ENCODE results near the gene ANKRD42. TPM values are rescaled to one million over a fixed set of nuclear protein-coding genes. Genes with fewer than 3 reads are reported as not detected.
"Not testable (repeated sequence)": the region's sequence is repeated elsewhere in the genome, so short reads cannot be mapped to it uniquely, and the experiment has no call there.

ANKRD42 gene
- total and polyA plus RNA-seq, 2 experiments from 2014 or later: 9.2 to 9.7 TPM

DNA sequence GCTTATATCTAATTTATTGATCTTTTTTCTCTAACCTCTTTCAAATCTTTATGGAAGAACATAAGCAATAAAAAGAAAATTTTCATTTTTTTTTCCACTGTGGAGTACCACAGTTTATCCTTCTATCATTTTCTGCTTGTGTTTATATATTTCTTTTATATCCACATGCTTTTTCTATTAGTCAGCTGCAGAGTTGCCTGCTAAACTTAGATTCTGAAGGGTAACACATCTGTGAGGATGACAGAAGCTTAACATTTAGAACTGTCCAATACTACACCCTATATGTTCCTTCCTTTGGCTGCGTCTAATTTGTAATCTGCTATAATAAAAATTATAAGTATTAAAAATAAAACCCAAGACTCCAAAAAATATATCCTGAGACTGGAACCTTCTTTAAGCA lies 71.8 kb downstream of the ANKRD42 start:
- H3K79me2 ChIP-seq: no peaks in the 10 kb centered on the region
- H3K27me3 ChIP-seq: no peaks in the 10 kb centered on the region
- H3K4me1 ChIP-seq (ENCODE audit: insufficient read depth): no peaks in the 10 kb centered on the region
- no peaks in the 10 kb centered on the region for H3K9me3 ChIP-seq (ENCODE audit: low read depth)
- H4K20me1 ChIP-seq (ENCODE audit: insufficient read depth, poor library complexity, severe bottlenecking): peaks cover 4% of the 10 kb centered on the region
- 90% methylated on average over 1 of the region's 1 CpG for WGBS (ENCODE audit: low lambda C conversion rate, missing lambda C conversion rate)
- H2AFZ ChIP-seq: no peak overlapping the region
- H3K27ac ChIP-seq: no peak overlapping the region
- no peak overlapping the region for H3K4me2 ChIP-seq
- no peak overlapping the region for H3K4me3 ChIP-seq
- no peaks in the 10 kb centered on the region for H3K9me2 ChIP-seq (replicated peaks; ENCODE audit: insufficient read depth)
- no peak for TF ChIP-seq EZH2phosphoT487 (IDR thresholded peaks at IDR 0.05; ENCODE audit: low read depth, severe bottlenecking, unreplicated experiment)
- DNase-seq (ENCODE audit: low spot score): no peak
- H3K36me3 ChIP-seq (replicated peaks; ENCODE audit: insufficient read depth, low read depth): no peaks in the 10 kb centered on the region

DNA sequence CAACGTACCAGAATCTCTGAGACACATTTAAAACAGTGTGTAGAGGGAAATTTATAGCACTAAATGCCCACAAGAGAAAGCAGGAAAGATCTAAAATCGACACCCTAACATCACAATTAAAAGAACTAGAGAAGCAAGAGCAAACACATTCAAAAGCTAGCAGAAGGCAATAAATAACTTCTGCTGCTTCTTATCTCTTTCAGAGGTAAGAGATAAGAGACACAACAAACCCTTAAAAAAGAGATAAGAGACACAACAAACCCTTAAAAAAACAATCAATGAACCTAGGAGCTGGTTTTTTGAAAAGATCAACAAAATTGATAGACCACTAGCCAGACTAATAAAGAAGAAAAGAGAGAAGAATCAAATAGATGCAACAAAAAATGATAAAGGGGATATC lies 75.6 kb downstream of the ANKRD42 start:
- H3K4me3 ChIP-seq; H3K9me2 ChIP-seq (replicated peaks; ENCODE audit: insufficient read depth); DNase-seq (ENCODE audit: low spot score); H4K20me1 ChIP-seq (ENCODE audit: insufficient read depth, poor library complexity, severe bottlenecking); H2AFZ ChIP-seq; H3K36me3 ChIP-seq (replicated peaks; ENCODE audit: insufficient read depth, low read depth); H3K9me3 ChIP-seq (ENCODE audit: low read depth); H3K79me2 ChIP-seq; H3K4me2 ChIP-seq; H3K27me3 ChIP-seq; H3K27ac ChIP-seq; H3K4me1 ChIP-seq (ENCODE audit: insufficient read depth): not testable (repeated sequence)
- WGBS (ENCODE audit: low lambda C conversion rate, missing lambda C conversion rate): 11% methylated on average over 2 of the region's 2 CpGs

DNA sequence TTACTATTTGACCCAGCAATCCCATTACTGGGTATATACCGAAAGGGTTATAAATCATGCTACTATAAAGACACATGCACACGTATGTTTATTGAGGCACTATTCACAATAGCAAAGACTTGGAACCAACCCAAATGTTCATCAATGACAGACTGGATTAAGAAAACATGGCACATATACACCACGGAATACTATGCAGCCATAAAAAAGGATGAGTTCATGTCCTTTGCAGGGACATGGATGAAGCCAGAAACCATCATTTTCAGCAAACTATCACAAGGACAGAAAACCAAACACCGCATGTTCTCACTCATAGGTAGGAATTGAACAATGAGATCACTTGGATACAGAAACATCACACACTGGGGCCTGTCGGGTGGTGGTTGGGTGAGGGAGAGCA lies 78.2 kb downstream of the ANKRD42 start:
- H3K27me3 ChIP-seq; H3K36me3 ChIP-seq (replicated peaks; ENCODE audit: insufficient read depth, low read depth): not testable (repeated sequence)
- WGBS (ENCODE audit: low lambda C conversion rate, missing lambda C conversion rate): 99% methylated on average over 5 of the region's 5 CpGs

DNA sequence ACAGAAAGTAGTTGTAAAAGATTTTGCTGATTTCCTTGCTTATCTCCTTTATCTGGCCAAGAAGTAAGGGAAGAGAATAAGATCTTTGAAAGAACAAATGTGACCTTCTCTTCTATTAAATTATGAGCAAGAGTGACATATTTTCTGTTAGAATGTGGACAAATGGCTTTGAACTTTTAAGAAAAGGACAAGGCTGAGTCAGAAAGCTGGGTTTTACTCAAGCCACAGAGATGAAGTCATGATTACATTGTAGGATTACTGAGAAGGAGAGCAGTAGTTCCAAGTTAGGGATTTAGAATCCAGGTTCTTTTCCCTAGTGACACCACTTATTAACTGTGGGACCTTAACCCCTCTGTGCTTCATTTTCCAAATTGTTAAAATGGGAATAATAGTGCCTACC lies 79.1 kb downstream of the ANKRD42 start:
- TF ChIP-seq EZH2 (IDR thresholded peaks at IDR 0.05; ENCODE audit: borderline replicate concordance) (no peak), CTCF (IDR thresholded peaks at IDR 0.05; ENCODE audit: poor library complexity) (no peak), EZH2phosphoT487 (IDR thresholded peaks at IDR 0.05; ENCODE audit: low read depth, severe bottlenecking, unreplicated experiment) (no peak)
- Histone ChIP-seq H3K27me3 (no peaks in the 10 kb centered on the region), H3K4me3 (no peak overlapping the region), H4K20me1 (ENCODE audit: insufficient read depth, poor library complexity, severe bottlenecking) (peaks cover 4% of the 10 kb centered on the region), H3K9me3 (ENCODE audit: low read depth) (peaks cover 4% of the 10 kb centered on the region), H3K27ac (no peak overlapping the region), H3K4me1 (ENCODE audit: insufficient read depth) (no peaks in the 10 kb centered on the region), H3K9me2 (replicated peaks; ENCODE audit: insufficient read depth) (no peaks in the 10 kb centered on the region), H3K79me2 (peaks cover 2% of the 10 kb centered on the region), H3K4me2 (no peak overlapping the region), H3K36me3 (replicated peaks; ENCODE audit: insufficient read depth, low read depth) (peaks cover 5% of the 10 kb centered on the region), H2AFZ (no peak overlapping the region)
- no peak for DNase-seq (ENCODE audit: low spot score)

More for the DNA sequence above, 78.2 kb downstream of the ANKRD42 start:
- not testable (repeated sequence) for H4K20me1 ChIP-seq (ENCODE audit: insufficient read depth, poor library complexity, severe bottlenecking); H3K27ac ChIP-seq; H3K79me2 ChIP-seq; H3K9me2 ChIP-seq (replicated peaks; ENCODE audit: insufficient read depth); H2AFZ ChIP-seq; H3K4me2 ChIP-seq; H3K4me1 ChIP-seq (ENCODE audit: insufficient read depth); DNase-seq (ENCODE audit: low spot score); H3K9me3 ChIP-seq (ENCODE audit: low read depth); H3K4me3 ChIP-seq

GRCh38 chr11:83275888-83276641 lies 82.6 kb downstream of the ANKRD42 start:
- Histone ChIP-seq H3K9me3 (ENCODE audit: low read depth) (peaks cover 4% of the 10 kb centered on the region), H2AFZ (no peak overlapping the region), H3K79me2 (peaks cover 9% of the 10 kb centered on the region), H4K20me1 (ENCODE audit: insufficient read depth, poor library complexity, severe bottlenecking) (no peaks in the 10 kb centered on the region), H3K4me1 (ENCODE audit: insufficient read depth) (no peaks in the 10 kb centered on the region), H3K27ac (no peak overlapping the region), H3K4me2 (no peak overlapping the region), H3K4me3 (no peak overlapping the region), H3K36me3 (replicated peaks; ENCODE audit: insufficient read depth, low read depth) (peaks cover 5% of the 10 kb centered on the region), H3K9me2 (replicated peaks; ENCODE audit: insufficient read depth) (no peaks in the 10 kb centered on the region), H3K27me3 (no peaks in the 10 kb centered on the region)
- no peak for DNase-seq (ENCODE audit: low spot score)
- TF ChIP-seq EZH2 (IDR thresholded peaks at IDR 0.05; ENCODE audit: borderline replicate concordance) (no peak), CTCF (IDR thresholded peaks at IDR 0.05; ENCODE audit: poor library complexity) (no peak), EZH2phosphoT487 (IDR thresholded peaks at IDR 0.05; ENCODE audit: low read depth, severe bottlenecking, unreplicated experiment) (no peak)
- WGBS (ENCODE audit: low lambda C conversion rate, missing lambda C conversion rate): 97% methylated on average over 8 of the region's 8 CpGs
